Activated CD4-positive, alpha-beta T cell treated with anti-CD3 and anti-CD28 coated beads, Interleukin-2, amount 50 U/mL, for 16 hours (primary cell): ENCODE results near the gene NCKAP5.
"Not testable (repeated sequence)": the region's sequence is repeated elsewhere in the genome, so short reads cannot be mapped to it uniquely, and the experiment has no call there.

Source experiments
- DNase-seq: peaks from one replicate; pipeline ENCODE4 v3.0.0-alpha.2; 2020

The NCKAP5 gene

GRCh38 chr2:132849118-132849517, 719.1 kb downstream of the NCKAP5 start:
- DNase-seq, result no peak

DNA sequence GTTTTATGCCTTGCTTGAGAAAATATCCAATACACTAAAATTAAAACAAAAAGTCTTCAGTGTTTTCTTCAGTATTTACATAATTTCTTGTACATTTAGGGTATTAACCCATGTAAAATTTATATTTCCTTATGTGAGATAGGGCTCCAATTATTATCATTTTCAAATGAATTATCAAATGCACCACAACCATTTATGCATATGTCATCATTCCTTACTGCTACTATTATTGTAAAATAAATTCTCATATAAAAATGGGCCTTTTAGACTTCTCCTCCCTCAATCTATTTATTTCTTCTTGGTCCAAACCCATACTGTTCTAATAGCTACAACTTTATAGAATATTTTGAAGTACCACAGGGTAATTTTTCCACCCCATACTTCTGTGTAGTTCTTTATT, 722.9 kb downstream of the NCKAP5 start:
- no peak for DNase-seq

DNA sequence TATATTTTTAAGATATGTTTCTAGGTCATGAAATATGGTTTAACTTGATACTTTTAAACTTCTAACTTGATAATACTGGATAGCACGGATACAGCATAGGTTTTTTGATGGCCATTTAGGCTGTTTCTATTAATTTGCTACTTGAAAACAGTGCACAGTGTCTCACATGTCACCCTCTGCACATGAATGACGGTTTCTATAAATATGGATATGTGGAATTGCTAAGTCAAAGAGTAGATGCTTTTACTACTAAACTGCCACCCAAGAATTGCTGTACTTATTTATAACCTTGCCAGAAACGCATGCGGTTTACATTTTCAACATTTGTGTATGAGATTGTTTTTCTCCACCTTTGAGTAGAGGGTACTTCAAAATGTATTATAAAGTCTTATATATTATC, 723.7 kb downstream of the NCKAP5 start:
- DNase-seq, result no peak

DNA sequence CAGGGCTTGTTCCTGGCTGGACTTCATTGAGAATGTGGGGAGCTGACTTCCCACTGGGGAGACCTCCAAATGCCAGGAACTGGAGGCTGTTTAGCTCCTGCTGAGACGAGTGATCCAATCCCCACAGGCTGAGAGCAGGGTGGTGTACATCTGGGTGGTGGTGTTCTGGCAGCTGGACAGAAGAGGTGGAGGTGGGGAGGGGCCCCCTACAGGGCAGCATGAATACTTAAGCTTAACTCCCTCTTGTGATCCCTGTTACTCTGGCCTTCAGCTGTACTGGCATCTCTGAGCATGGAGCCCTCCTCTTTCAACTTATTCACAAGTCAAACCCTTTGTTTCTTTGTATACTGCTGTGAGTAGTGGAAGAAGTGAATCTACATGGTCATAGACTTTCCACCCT, 730.5 kb downstream of the NCKAP5 start:
- no peak for DNase-seq

DNA sequence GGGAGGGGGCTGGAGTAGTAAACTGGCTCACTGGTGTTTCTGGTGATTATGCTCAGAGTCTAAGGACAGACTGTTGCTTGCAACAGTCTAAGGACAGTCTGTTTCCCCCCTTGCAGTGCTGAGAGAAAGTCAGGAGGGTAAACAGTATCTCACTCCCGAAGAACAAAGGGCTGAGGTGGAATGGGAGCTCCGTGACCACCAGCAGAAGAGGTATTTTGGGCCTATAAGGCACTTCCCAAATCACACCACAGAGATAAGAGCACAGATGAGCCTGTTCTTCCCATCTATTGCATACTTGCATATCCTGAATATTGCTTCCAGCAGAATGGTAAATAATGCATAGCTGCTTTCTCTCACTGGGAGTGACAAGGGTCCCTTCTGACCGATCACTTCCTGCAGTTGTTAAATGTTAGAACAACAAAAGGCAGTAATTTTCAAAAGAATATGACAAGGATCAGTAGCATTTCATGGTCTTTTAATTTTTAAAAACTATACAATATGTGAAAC, 737.9 kb downstream of the NCKAP5 start:
- DNase-seq, result no peak

GRCh38 chr2:132825601-132826000, 742.7 kb downstream of the NCKAP5 start:
- no peak for DNase-seq

GRCh38 chr2:132824716-132825115, 743.5 kb downstream of the NCKAP5 start:
- DNase-seq, result peak; percentile 0

GRCh38 chr2:132816234-132816633, 752.0 kb downstream of the NCKAP5 start:
- DNase-seq, result no peak

GRCh38 chr2:132815516-132815915, 752.7 kb downstream of the NCKAP5 start:
- DNase-seq, result no peak

- DNase-seq, result no peak
Observed at GRCh38 chr2:132814651-132815050, 753.6 kb downstream of the NCKAP5 start.

DNA sequence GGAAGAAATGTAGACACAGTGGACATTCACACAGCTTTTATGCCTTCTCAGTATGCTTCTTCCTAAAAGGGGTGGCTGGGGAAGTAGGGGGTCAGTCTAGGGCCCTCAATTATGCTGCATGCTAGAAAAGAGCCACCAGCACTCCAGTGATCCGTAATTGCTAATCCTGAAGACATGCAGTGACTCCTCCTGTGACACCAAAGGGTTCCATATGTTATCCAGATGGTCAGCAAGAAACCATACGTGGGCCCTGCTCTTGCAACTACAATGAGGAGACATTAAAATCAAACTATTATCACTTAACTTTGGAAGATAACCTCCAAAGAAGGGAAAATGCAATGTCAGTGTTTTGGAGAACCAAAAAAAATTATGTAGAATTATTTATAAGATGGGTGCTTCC, 754.8 kb downstream of the NCKAP5 start:
- DNase-seq, result no peak

GRCh38 chr2:132811148-132811915, 756.9 kb downstream of the NCKAP5 start:
- no peak for DNase-seq

DNA sequence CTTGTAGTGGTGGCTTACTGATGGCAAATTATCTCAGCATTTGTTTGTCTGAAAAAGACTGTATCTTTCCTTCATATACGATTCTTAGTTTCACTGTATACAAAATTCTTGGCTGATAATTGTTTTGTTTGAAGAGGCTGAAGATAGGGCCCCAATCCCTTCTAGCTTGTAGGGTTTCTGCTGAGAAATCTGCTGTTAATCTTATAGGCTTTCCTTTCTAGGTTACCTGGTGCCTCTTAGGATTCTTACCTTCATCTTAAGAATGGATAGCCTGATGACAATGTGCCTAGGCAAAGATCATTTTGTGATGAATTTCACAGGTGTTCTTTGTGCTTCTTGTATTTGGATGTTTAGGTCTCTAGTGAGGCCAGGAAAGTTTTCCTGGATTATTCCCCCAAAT, 758.3 kb downstream of the NCKAP5 start:
- DNase-seq, result not testable (repeated sequence)

DNA sequence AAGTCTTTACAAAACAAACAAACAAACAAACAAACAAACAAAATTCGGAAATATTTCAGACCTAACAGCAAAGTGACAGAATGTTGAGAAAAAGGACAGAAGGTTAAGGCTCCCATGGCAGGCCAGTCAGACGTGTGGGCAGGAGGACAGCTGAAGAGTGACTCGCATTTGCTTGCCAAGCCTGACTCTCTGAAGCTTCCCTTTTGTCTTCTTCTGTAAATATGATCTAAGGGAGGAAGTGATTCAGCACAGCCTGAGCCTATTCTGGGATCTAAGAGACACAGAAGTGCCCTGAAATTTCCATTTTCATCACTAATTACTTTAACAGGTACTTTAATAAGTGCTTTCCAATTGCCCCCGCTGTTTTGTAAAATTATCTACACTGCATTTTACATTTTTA, 764.2 kb downstream of the NCKAP5 start:
- DNase-seq, result no peak

- no peak for DNase-seq
Observed at GRCh38 chr2:132798341-132798740, 769.9 kb downstream of the NCKAP5 start.

- DNase-seq, result no peak
Observed at GRCh38 chr2:132797556-132797955, 770.7 kb downstream of the NCKAP5 start.

DNA sequence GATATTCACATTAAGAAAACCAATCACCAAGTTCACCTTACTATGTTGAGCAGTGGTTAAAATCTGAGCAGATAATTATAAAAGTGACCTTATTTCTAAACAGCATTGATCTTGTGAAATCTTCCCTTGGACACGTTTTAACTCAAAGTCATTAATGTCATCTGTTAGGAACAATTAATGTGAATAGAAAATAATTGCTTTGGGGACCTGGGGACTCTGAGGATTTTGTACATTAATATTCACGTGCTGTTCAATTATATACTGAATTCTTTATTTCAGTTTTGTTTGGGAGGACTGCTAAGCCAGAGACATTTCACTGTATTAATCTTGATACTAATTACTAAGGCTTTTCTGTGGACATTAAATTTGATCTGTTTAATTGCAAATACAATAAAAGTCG, 771.2 kb downstream of the NCKAP5 start:
- no peak for DNase-seq

DNA sequence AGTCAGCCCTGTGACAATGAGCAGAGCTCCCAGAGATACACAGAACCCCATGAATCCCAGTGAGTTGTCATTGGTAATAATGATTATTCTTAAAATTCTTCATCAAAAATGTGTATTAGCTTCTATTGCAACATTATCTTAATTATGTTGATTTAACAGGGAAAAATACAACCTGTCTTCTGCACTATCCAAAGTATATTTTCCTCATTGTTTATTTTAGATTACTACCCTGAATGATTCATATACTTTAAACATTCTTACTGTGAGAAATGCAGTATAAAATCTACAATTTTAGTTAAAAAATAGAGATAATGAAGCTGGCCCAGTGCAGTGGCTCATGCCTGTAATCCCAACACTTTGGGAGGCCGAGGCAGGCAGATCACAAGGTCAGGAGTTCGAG, 773.0 kb downstream of the NCKAP5 start:
- DNase-seq, result no peak

DNA sequence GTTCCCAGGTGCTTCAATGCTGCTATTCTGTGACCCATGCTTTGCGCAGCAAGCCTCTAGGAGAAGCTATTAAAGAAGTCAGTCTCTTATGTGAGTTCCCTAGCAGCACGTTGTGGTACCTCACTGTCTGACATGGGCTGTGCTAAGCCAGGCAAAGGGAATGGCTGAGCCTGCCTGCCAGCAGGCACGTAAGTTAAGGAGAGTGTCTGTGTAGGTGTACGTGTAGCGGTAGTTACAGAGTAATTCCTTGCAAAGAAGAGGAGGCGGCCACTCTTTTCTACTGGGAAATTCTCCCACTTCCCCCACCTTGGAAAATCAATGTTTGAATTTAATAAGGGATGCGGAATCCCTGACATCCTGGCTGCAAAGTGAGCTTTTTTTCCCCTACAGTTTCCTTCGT, 774.7 kb downstream of the NCKAP5 start:
- DNase-seq, result no peak

- DNase-seq, result no peak
Observed at GRCh38 chr2:132790207-132790785, 778.0 kb downstream of the NCKAP5 start.

GRCh38 chr2:132789066-132789465, 779.2 kb downstream of the NCKAP5 start:
- no peak for DNase-seq

DNA sequence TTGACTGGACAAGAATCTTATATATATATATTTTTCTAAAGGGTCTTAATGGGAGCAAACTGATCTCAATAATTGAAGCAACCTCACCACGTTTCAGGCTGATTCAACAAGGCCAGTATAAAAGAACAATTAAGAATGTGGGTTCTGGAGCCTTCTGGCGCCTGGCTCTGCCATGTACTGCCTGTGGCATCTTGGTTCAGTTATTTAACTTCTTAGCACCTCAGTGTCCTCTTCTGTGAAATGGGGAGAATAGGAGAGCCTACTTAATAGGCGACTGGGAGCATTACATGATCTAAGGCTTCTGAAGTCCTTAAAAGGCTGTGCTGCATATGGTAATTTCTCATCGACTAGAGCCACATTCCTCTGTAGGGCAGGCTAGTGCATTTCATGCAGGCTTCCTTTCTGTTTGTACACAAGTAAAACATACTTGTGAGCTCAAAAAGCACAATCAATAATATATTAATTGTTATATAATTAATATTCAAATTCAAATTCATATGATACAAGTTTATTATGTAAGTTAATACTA, 779.9 kb downstream of the NCKAP5 start:
- DNase-seq, result no peak

- no peak for DNase-seq
Observed at GRCh38 chr2:132783883-132784282, 784.4 kb downstream of the NCKAP5 start.

DNA sequence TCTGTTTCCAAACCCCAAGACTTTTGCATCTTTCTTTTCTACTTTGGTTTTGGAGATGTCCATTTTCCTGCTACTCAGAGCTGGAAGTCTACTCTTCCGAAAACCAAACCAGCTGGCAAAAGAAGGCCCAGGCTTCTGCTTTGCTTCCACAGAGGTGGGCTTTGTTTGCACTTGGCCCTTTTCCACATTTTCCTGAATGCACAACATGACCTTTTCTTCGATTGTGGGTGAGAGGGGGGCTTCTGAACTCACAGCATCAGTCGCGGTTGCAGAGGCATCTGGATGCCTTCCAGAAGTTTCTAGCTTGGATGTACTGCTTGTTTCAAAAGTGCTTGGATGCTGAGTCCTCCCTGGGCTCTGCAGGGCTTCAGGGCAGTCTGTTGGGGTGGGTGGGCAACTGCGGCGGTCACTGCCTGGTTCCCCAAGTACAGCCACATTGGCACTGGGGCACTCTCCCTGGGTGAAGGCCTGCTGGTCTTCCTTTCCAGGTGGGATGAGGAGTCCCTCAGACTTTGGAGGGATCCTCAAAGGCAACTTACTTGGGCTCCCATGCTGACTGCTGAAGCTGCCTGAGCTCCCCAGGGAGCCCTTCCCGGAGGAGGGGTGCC, 786.0 kb downstream of the NCKAP5 start:
- DNase-seq, result no peak
